Measurements from ENCODE around the gene DLK1.

GRCh38 chr14:100775351-100775830 lies 48.7 kb downstream of the DLK1 start:
- TF ChIP-seq EZH2 (IDR thresholded peaks at IDR 0.05; ENCODE audit: low read length) (no peak), CTCF (optimal IDR thresholded peaks at IDR 0.05 in 1 of 3, IDR thresholded peaks at IDR 0.05 in 1 of 3, conservative IDR thresholded peaks at IDR 0.05 in 1 of 3; ENCODE audit: extremely low read depth in 1 of 3, insufficient read depth in 2 of 3, low read length in 3 of 3) (no peak)
